Panc1 (cell line): Measurements from ENCODE around the gene ABI1. TPM values are rescaled to one million over a fixed set of nuclear protein-coding genes. Genes with fewer than 3 reads are reported as not detected.

ENCODE experiments used
- ATAC-seq: fragments of 200-7000 bp; cut with Tn5 transposase; 2 replicates; pipeline ENCODE4 v1.9.1; 2020; ENCODE audit warnings: mild to moderate bottlenecking, moderate library complexity
- BruUV-seq: library from RNA; stranded (reverse); fragments of 400-500 nt; replicated peaks from 2 replicates; lab custom pipeline; 2021; lab: Mats Ljungman, UMichigan
- CTCF ChIA-PET: fragments of 300-600 bp; sonication (Branson Sonifier 250); formaldehyde crosslinking; loops from one replicate; lab custom pipeline; 2022; ENCODE audit warnings: antibody characterized with exemption; lab: Charles Lee
- POLR2A ChIA-PET: fragments of 300-600 bp; sonication (Branson Sonifier 250); formaldehyde crosslinking; loops from one replicate; lab custom pipeline; 2022; ENCODE audit warnings: antibody characterized with exemption; lab: Charles Lee
- DNase-seq: peaks from one replicate; pipeline ENCODE4 v3.0.0-alpha.2; 2010; ENCODE audit warnings: low read depth, low spot score
- H3K27ac ChIP-seq: 2 replicates; pipeline ENCODE4 v1.5.1; 2011; ENCODE audit warnings: mild to moderate bottlenecking, low read length, inconsistent platforms
- H3K27me3 ChIP-seq: fragments of 200-500 bp; sonication (Bioruptor generic); 2 replicates; pipeline ENCODE4 v1.6.0; 2014; ENCODE audit warnings: low read length, inconsistent platforms; ENCODE audit not compliant: control insufficient read depth, insufficient read depth
- H3K36me3 ChIP-seq: fragments of 200-500 bp; sonication (Bioruptor generic); 2 replicates; pipeline ENCODE4 v1.5.1; 2014; ENCODE audit warnings: inconsistent platforms, mild to moderate bottlenecking, low read length, moderate library complexity; ENCODE audit not compliant: control insufficient read depth, insufficient read depth
- H3K4me1 ChIP-seq: 2 replicates; pipeline ENCODE4 v1.5.1; 2011; ENCODE audit warnings: inconsistent platforms, mild to moderate bottlenecking, low read length, moderate library complexity; ENCODE audit not compliant: control insufficient read depth, insufficient read depth
- H3K4me3 ChIP-seq, 2 experiments: 2 replicates each; pipeline ENCODE4 v1.5.1; 2011 to 2012; ENCODE audit warnings: low read depth in 2 of 2, low read length in 2 of 2, mild to moderate bottlenecking in 2 of 2, inconsistent platforms in 1 of 2, moderate library complexity in 1 of 2
- H3K9me3 ChIP-seq: fragments of 200-500 bp; sonication (Bioruptor generic); 2 replicates; pipeline ENCODE4 v1.5.1; 2014; ENCODE audit warnings: low read depth, mild to moderate bottlenecking, inconsistent platforms, low read length, moderate library complexity; ENCODE audit not compliant: control insufficient read depth, insufficient read depth
- CTCF ChIP-seq: fragments of 450-650 bp; IDR thresholded peaks from 2 replicates; pipeline ENCODE4 v1.5.1; 2017; ENCODE audit warnings: mild to moderate bottlenecking
- POLR2AphosphoS5 ChIP-seq: IDR thresholded peaks from 2 replicates; pipeline ENCODE4 v1.6.1; 2012; ENCODE audit warnings: mild to moderate bottlenecking, low read depth, low read length, moderate library complexity
- REST ChIP-seq, 2 experiments: IDR thresholded peaks; 2 replicates each; pipeline ENCODE4 v1.6.1; 2011 to 2012; ENCODE audit warnings: low read depth in 2 of 2, control low read depth in 1 of 2, low read length in 1 of 2, mild to moderate bottlenecking in 1 of 2, moderate library complexity in 1 of 2; ENCODE audit not compliant: insufficient read depth in 1 of 2
- SIN3A ChIP-seq: IDR thresholded peaks from 2 replicates; pipeline ENCODE4 v1.6.1; 2012; ENCODE audit warnings: low read depth, mild to moderate bottlenecking, low read length, moderate library complexity, borderline replicate concordance; ENCODE audit not compliant: insufficient read depth
- TCF7L2 ChIP-seq: IDR thresholded peaks from 2 replicates; pipeline ENCODE4 v1.6.1; 2011; ENCODE audit warnings: mild to moderate bottlenecking, low read depth, low read length, inconsistent platforms
- in situ Hi-C: cut with HindIII; loops from 2 replicates; pipeline ENCODE4 v1.10.0; 2016; ENCODE audit warnings: low sequenced_read_pairs, low pct_unique_long_range_greater_than_20kb
- intact Hi-C: fragments of 100-400 bp; cut with micrococcal nuclease; formaldehyde crosslinking; loops from one replicate; pipeline ENCODE4 v1.10.0; 2022; ENCODE audit not compliant: unreplicated experiment
- total RNA-seq: library from RNA; stranded (reverse); gene quantifications from one replicate; pipeline ENCODE4 v1.2.1, GENCODE V29; 2021; ENCODE audit not compliant: unreplicated experiment

Gene ABI1
- total RNA-seq, 1 experiment from 2014 or later: 35.2 TPM

- Histone ChIP-seq H3K4me3 (no peak overlapping the region), H3K9me3 (no peaks in the 10 kb centered on the region), H3K36me3 (no peaks in the 10 kb centered on the region), H3K4me1 (no peaks in the 10 kb centered on the region), H3K27me3 (no peaks in the 10 kb centered on the region), H3K27ac (no peak overlapping the region)
- in situ Hi-C loops: no loop called here
- TF ChIP-seq TCF7L2 (no peak), SIN3A (no peak), CTCF (no peak), POLR2AphosphoS5 (no peak), REST (IDR thresholded peaks at IDR 0.05; ENCODE audit: insufficient read depth in 1 of 2, low read depth in 2 of 2, low read length in 1 of 2) (no peak)
- CTCF ChIA-PET: no interaction called here
- intact Hi-C loops: no loop called here
- DNase-seq: no peak
- POLR2A ChIA-PET: no interaction called here
- BruUV-seq: no TSS peak
- ATAC-seq: no peak
Measured at GRCh38 chr10:26804418-26805393, 56.1 kb downstream of the ABI1 start.

- ATAC-seq: no peak
- Histone ChIP-seq H3K4me1 (no peaks in the 10 kb centered on the region), H3K9me3 (no peaks in the 10 kb centered on the region), H3K4me3 (no peak overlapping the region), H3K27me3 (no peaks in the 10 kb centered on the region), H3K27ac (no peak overlapping the region), H3K36me3 (no peaks in the 10 kb centered on the region)
- intact Hi-C loops: no loop called here
- POLR2A ChIA-PET: no interaction called here
- no TSS peak for BruUV-seq
- no peak for DNase-seq
- in situ Hi-C loops: no loop called here
- TF ChIP-seq TCF7L2 (no peak), CTCF (no peak), SIN3A (no peak), POLR2AphosphoS5 (no peak), REST (IDR thresholded peaks at IDR 0.05; ENCODE audit: insufficient read depth in 1 of 2, low read depth in 2 of 2, low read length in 1 of 2) (no peak)
- CTCF ChIA-PET: no interaction called here
Measured at GRCh38 chr10:26803849-26804248, 56.9 kb downstream of the ABI1 start.
